Fibroblast of the aortic adventitia (primary cell): ENCODE data around the gene PRSS27. TPM values are rescaled to one million over a fixed set of nuclear protein-coding genes. Genes with fewer than 3 reads are reported as not detected.

Source experiments
- DNase-seq: peaks from one replicate; pipeline ENCODE4 v3.0.0-alpha.2; 2010; ENCODE audit warnings: low read depth
- H3K4me3 ChIP-seq: 2 replicates; pipeline ENCODE4 v1.5.1; 2011; ENCODE audit warnings: low read depth, mild to moderate bottlenecking, control low read depth, low read length, moderate library complexity
- CTCF ChIP-seq: IDR thresholded peaks from 2 replicates; pipeline ENCODE4 v1.5.1; 2011; ENCODE audit warnings: mild to moderate bottlenecking, low read length, control low read depth, inconsistent platforms; ENCODE audit not compliant: insufficient read depth
- total RNA-seq: library from RNA; depleted of rRNA; stranded (reverse); fragments of >200 nt; gene quantifications from 2 replicates; pipeline ENCODE4 v1.2.3, GENCODE V29; 2012; ENCODE audit warnings: low replicate concordance

Gene PRSS27
- total RNA-seq, 1 donor, result 1.3 TPM

- no peak for TF ChIP-seq CTCF
- DNase-seq, result no peak
- H3K4me3 ChIP-seq, result no peak overlapping the region
These were observed 25.3 kb upstream of the PRSS27 start for GRCh38 chr16:2745116-2745890.

- TF ChIP-seq CTCF, result no peak
- no peak overlapping the region for H3K4me3 ChIP-seq
- DNase-seq, result no peak
These were observed 24.7 kb upstream of the PRSS27 start for GRCh38 chr16:2744711-2745110.

GRCh38 chr16:2743007-2743810 lies 23.2 kb upstream of the PRSS27 start:
- H3K4me3 ChIP-seq, result no peak overlapping the region
- TF ChIP-seq CTCF, result no peak
- DNase-seq, result no peak

- no peak for TF ChIP-seq CTCF
- no peak for DNase-seq
- H3K4me3 ChIP-seq, result no peak overlapping the region
These were observed 22.4 kb upstream of the PRSS27 start for GRCh38 chr16:2742323-2743006.

- TF ChIP-seq CTCF, result no peak
- no peak for DNase-seq
- no peak overlapping the region for H3K4me3 ChIP-seq
These were observed 21.1 kb upstream of the PRSS27 start for GRCh38 chr16:2741168-2741567.

- no peak overlapping the region for H3K4me3 ChIP-seq
- no peak for DNase-seq
- no peak for TF ChIP-seq CTCF
These were observed 20.5 kb upstream of the PRSS27 start for GRCh38 chr16:2740476-2740875.
